DMS 273 treated with DMSO at 0.1 percent for 48 hours (cell line): ENCODE results near the gene TTC36.
"Not testable (repeated sequence)": the region's sequence is repeated elsewhere in the genome, so short reads cannot be mapped to it uniquely, and the experiment has no call there.

ENCODE experiments used
- DNase-seq: peaks from one replicate; lab custom pipeline; 2025; lab: John Stamatoyannopoulos, UW

Gene TTC36

DNA sequence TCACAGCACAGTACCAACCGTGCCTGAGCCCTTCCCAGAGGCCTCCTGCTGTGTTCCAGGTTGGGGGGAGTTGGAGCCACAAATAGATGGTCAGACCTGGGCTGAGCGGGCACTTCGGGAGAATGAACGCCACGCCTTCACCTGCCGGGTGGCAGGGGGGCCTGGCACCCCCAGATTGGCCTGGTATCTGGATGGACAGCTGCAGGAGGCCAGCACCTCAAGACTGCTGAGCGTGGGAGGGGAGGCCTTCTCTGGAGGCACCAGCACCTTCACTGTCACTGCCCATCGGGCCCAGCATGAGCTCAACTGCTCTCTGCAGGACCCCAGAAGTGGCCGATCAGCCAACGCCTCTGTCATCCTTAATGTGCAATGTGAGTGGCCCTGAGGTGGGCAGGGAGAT, 4.8 kb downstream of the TTC36 start:
- DNase-seq: no peak

DNA sequence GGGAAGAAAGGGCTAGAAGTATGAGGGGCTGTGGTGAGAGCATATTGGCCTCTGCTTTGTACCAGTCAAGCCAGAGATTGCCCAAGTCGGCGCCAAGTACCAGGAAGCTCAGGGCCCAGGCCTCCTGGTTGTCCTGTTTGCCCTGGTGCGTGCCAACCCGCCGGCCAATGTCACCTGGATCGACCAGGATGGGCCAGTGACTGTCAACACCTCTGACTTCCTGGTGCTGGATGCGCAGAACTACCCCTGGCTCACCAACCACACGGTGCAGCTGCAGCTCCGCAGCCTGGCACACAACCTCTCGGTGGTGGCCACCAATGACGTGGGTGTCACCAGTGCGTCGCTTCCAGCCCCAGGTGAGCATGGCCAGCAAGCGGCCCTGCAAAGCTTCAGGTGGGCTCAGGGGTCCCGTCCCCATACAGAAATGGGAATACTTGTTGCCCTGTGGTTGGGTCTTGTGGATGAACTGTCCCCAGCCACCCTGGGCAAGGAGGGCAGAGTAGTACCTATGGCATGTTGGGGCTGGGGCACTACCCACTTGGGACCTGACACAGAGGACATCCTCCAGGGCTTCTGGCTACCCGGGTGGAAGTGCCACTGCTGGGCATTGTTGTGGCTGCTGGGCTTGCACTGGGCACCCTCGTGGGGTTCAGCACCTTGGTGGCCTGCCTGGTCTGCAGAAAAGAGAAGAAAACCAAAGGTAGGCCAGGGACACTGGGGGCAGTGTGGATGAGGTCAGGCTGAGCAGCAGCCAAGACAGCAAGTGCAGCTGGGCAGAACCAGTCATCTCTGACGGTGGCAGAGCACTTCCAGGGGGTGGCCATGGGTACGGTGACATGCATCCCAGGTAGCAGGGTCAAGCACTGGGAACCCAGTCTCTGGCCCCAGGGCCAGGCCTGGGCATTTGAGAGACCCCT, 5.8 kb downstream of the TTC36 start:
- DNase-seq: no peak

- no peak for DNase-seq
Observed at GRCh38 chr11:118533769-118534729, 6.8 kb downstream of the TTC36 start.

DNA sequence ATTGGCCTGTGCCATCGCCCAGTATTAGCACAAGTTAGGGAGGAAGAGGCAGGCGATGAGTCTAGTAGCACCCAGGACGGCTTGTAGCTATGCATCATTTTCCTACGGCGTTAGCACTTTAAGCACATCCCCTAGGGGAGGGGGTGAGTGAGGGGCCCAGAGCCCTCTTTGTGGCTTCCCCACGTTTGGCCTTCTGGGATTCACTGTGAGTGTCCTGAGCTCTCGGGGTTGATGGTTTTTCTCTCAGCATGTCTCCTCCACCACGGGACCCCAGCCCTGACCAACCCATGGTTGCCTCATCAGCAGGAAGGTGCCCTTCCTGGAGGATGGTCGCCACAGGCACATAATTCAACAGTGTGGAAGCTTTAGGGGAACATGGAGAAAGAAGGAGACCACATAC, 8.0 kb downstream of the TTC36 start:
- DNase-seq: no peak

DNA sequence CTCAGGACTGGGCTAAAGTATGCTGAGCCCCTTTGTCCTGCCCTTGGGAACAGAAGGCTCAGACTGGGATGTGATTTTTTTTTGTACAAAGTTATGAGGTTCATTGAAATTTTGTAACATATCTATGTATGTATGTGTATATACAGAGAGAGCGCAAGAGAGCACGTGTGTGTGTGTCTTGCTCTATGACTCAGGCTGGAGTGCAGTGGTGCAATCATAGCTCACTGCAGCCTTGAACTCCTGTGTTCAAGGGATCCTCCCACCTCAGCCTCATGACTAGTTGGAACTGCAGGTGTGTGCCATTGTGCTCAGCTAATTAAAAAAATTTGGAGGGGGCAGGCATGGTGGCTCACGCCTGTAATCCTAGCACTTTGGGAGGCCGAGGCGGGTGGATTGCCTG, 9.5 kb downstream of the TTC36 start:
- no peak for DNase-seq

DNA sequence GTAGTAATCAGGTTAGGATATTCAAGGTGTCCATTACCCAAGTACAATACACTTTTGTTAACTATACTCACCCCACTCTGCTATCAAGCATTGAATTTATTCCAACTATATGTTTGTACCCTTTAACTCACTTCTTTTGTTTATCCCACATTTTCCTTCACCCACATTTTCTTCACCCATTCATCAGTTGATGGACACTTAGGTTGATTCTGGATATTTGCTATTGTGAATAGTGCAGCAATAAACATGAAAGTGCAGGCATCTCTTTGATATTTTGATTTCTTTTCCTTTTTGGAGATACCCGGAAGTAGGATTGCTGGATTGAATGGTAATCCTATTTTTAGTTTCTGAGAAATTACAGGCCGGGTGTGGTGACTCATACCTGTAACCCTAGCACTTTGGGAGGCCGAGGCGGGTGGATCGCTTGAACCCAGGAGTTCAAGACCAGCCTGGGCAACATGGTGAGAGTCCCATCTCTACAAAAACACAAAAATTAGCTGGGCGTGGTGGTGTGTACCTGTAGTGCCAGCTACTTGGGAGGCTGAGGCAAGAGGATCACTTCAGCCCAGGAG, 10.2 kb downstream of the TTC36 start:
- DNase-seq: no peak

DNA sequence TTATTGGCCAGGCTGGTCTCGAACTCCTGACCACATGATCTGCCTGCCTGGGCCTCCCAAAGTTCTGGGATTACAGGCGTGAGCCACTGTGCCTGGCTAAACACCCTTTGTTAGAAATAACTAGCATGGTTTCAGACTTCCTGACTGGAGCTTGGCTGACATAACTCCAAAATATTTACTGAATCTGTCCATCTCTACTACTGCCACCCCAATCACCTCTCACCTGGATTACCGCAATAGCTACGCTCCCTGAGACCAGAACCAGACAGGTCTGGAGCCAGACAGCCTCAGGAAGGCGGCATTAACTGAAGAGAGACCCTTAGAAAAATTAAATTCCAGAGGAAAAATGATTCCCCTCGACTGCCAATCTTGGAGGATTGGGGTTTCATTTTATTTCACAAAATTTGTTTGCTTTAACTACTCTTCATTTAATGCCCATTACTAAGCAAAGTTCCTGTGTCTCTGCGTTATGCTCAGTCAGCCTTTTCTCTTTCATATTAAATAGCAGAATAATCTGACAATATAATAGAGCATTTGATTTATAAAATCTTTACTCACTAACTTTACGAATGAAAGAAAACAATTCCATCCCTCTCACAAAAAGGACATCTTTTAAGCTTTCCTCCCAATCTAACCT, 16.9 kb downstream of the TTC36 start:
- DNase-seq: no peak

DNA sequence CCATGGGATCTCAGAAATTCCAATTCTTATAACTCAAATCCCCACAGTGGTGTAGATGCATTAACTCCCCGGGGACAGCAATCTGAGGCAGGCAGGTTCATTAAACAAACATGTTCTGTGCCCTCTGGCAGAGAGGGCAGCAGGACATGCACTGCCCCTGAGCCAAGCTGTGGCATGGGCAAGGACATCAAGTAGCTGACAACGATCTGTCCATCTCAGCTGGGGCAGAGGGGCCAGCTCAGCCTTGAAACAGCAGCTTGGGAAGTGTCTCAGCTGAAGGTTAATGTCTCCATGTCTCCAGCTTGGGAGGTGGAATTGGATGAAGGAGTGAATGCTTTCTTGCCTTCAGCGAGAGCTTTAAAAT, 17.4 kb downstream of the TTC36 start:
- DNase-seq: no peak

GRCh38 chr11:118545533-118545932, 18.3 kb downstream of the TTC36 start:
- no peak for DNase-seq

DNA sequence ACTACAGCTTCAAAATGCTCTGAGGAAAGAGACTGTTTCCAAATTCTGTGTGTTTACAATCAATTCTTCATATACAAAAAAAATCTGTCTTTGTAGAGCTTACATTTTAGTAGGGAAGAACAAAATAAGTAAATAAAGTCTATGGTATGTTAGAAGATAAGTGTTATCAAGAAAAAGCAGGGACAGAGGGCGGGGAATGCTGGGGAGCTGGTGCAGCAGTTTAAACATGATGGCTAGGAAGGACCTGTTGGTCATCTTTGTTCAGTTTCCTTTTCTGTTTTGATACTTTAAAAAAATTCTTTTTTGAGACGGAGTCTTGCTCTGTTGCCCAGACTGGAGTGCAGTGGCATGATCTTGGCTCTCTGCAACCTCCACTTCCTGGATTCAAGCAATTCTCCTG, 19.9 kb downstream of the TTC36 start:
- DNase-seq: no peak

DNA sequence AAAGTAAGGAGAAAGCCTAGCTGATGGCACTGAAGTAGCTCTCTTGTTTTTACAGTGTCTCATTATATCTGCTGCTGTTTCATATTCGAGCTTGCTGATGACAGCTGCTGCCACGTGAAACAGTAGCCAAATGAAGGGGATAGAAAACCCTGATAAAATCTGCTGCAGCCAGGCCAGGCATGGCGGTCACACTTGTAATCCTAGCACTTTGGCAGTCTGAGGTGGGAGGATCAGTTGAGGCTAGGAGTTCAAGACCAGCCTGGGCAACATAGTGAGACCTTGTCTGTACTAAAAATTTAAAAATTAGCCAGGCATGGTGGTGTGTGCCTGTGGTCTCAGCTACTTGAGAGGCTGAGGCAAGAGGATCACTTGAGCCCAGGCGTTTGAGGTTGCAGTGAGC, 25.1 kb downstream of the TTC36 start:
- no peak for DNase-seq

DNA sequence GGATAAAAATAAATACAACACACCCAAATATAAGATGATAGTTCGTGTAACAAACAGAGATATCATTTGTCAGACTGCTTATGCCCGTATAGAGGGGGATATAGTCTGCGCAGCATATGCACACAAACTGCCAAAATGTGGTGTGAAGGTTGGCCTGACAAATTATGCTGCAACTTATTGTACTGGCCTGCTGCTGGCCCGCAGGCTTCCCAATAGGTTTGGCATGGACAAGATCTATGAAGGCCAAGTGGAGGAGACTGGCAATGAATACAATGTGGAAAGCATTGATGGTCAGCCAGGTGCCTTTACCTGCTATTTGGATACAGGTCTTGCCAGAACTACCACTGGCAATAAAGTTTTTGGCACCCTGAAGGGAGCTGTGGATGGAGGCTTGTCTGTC, 33.5 kb downstream of the TTC36 start:
- DNase-seq: no peak

GRCh38 chr11:118565051-118565450, 37.8 kb downstream of the TTC36 start:
- DNase-seq: no peak

DNA sequence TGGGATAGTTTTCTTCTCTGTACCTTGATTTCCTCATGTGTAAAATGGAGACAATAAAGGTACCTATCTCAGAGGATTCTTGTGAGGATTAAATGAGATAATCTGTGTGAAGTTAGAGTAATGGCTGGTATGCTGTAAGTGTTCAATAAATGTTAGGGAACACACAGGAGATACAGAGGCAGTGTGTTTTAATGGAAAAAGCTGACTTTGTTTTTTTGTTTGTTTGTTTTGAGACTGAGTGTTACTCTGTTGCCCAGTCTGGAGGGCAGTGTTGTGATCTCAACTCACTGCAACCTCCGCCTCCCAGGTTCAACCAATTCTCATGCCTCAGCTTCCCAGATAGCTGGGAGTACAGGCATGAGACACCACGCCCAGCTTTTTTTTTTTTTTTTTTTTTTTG, 42.4 kb downstream of the TTC36 start:
- no peak for DNase-seq

DNA sequence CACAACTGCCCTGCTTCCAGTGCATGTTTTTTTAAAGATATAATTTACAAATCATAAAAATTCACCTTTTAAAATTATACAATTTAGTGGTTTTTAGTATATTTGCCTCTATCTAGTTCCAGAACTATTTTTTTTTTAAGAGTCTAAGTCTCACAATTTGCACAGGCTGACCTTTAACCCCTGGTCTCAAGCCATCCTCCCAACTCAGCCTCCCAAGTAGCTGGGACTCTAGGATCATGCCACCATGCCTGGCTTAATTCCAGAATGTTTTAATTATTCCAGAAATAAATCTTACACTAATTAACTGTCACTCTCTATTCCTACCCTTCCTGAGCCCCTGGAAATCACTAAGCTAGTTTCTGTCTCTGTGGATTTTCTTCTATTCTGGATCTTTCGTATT, 43.5 kb downstream of the TTC36 start:
- no peak for DNase-seq

GRCh38 chr11:118571701-118572060, 44.4 kb downstream of the TTC36 start:
- not testable (repeated sequence) for DNase-seq

- DNase-seq: peak; percentile 44
Observed at GRCh38 chr11:118572061-118572980, 45.0 kb downstream of the TTC36 start, which contains the start of gene ARCN1. TSS of gene ARCN1 (plus strand) at chr11:118572409. CDS start at chr11:118572548, 139 bp downstream.

DNA sequence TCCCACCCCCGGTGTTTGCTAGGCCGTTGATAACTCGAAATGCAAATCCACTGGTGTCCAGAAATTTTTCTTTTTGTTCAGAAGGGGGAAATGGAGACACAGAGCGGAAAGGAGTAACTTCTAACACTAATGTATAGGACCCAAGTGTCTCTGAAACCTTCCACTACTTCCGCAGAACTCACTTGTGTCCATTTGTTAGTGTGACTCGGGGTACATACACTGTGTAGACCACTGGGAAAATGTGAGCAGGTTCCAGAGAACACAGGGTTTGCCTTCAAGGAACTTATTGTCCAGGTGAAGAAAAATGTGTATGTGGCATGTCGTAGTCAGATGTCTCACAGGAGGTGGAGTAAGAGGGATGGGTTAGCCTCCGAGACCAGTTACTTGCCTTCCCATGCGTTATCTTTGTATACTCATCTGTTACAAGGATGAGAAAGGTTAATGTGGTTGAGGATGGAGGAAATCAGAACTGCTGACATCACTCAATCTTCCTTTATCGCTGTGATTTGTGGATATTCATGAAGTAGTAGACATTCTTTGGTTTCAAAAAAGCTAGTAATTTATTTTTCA, 45.8 kb downstream of the TTC36 start:
- no peak for DNase-seq

- DNase-seq: no peak
Observed at GRCh38 chr11:118574636-118575035, 47.4 kb downstream of the TTC36 start.

GRCh38 chr11:118577995-118578394, 50.7 kb downstream of the TTC36 start:
- DNase-seq: not testable (repeated sequence)
